Measurements from ENCODE around the gene RNASE4. TPM values are rescaled to one million over a fixed set of nuclear protein-coding genes. Genes with fewer than 3 reads are reported as not detected.
"Not testable (repeated sequence)": the region's sequence is repeated elsewhere in the genome, so short reads cannot be mapped to it uniquely, and the experiment has no call there.

RNASE4 gene
- total RNA-seq, 1 donor from 2014 or later: 42.5 TPM

GRCh38 chr14:20732979-20733635, 48.7 kb downstream of the RNASE4 start:
- DNase-seq: no peak
- no peaks in the 10 kb centered on the region for H3K36me3 ChIP-seq
- no peak overlapping the region for H3K27ac ChIP-seq
- TF ChIP-seq CTCF (IDR thresholded peaks at IDR 0.05): no peak
- H3K4me1 ChIP-seq: no peaks in the 10 kb centered on the region
- ATAC-seq: peak; percentile 51
- intact Hi-C loops (cut with DNase I): no loop called here
- no peaks in the 10 kb centered on the region for H3K27me3 ChIP-seq
- H3K9me3 ChIP-seq: no peaks in the 10 kb centered on the region
- no peak overlapping the region for H3K4me3 ChIP-seq

- ATAC-seq (no peak), DNase-seq (no peak)
These were observed 49.5 kb downstream of the RNASE4 start for GRCh38 chr14:20733684-20734429.

GRCh38 chr14:20734430-20734806, 50.1 kb downstream of the RNASE4 start:
- Histone ChIP-seq H3K27me3 (no peaks in the 10 kb centered on the region), H3K36me3 (no peaks in the 10 kb centered on the region), H3K4me3 (no peak overlapping the region), H3K9me3 (no peaks in the 10 kb centered on the region), H3K27ac (no peak overlapping the region), H3K4me1 (no peaks in the 10 kb centered on the region)
- TF ChIP-seq CTCF (IDR thresholded peaks at IDR 0.05): no peak
- intact Hi-C loops (cut with DNase I): no loop called here
- ATAC-seq: peak; percentile 21
- no peak for DNase-seq

More at GRCh38 chr14:20733684-20734429, 49.5 kb downstream of the RNASE4 start:
- no peaks in the 10 kb centered on the region for H3K4me1 ChIP-seq
- H3K9me3 ChIP-seq: no peaks in the 10 kb centered on the region
- H3K36me3 ChIP-seq: no peaks in the 10 kb centered on the region
- no peak overlapping the region for H3K27ac ChIP-seq
- intact Hi-C loops (cut with DNase I): no loop called here
- no peaks in the 10 kb centered on the region for H3K27me3 ChIP-seq
- no peak for TF ChIP-seq CTCF (IDR thresholded peaks at IDR 0.05)
- no peak overlapping the region for H3K4me3 ChIP-seq

- H3K27ac ChIP-seq; H3K9me3 ChIP-seq; intact Hi-C loops (cut with DNase I); H3K36me3 ChIP-seq; H3K4me1 ChIP-seq; H3K27me3 ChIP-seq; ATAC-seq; DNase-seq; H3K4me3 ChIP-seq: not testable (repeated sequence)
These were observed 53.9 kb downstream of the RNASE4 start for GRCh38 chr14:20738292-20738691.

- no peak for ATAC-seq
- H3K27me3 ChIP-seq: no peaks in the 10 kb centered on the region
- intact Hi-C loops (cut with DNase I): no loop called here
These were observed 57.8 kb downstream of the RNASE4 start for GRCh38 chr14:20742132-20742531.

More at GRCh38 chr14:20742132-20742531, 57.8 kb downstream of the RNASE4 start:
- no peak for DNase-seq
- H3K9me3 ChIP-seq: no peaks in the 10 kb centered on the region
- H3K36me3 ChIP-seq: no peaks in the 10 kb centered on the region
- no peak overlapping the region for H3K27ac ChIP-seq
- no peak overlapping the region for H3K4me3 ChIP-seq
- TF ChIP-seq CTCF (IDR thresholded peaks at IDR 0.05): no peak
- no peaks in the 10 kb centered on the region for H3K4me1 ChIP-seq

Measured in upper lobe of right lung (tissue), 1 donor.